Measurements from ENCODE around the gene PMM1.
"Not testable (repeated sequence)": the region's sequence is repeated elsewhere in the genome, so short reads cannot be mapped to it uniquely, and the experiment has no call there.

PMM1 gene

DNA sequence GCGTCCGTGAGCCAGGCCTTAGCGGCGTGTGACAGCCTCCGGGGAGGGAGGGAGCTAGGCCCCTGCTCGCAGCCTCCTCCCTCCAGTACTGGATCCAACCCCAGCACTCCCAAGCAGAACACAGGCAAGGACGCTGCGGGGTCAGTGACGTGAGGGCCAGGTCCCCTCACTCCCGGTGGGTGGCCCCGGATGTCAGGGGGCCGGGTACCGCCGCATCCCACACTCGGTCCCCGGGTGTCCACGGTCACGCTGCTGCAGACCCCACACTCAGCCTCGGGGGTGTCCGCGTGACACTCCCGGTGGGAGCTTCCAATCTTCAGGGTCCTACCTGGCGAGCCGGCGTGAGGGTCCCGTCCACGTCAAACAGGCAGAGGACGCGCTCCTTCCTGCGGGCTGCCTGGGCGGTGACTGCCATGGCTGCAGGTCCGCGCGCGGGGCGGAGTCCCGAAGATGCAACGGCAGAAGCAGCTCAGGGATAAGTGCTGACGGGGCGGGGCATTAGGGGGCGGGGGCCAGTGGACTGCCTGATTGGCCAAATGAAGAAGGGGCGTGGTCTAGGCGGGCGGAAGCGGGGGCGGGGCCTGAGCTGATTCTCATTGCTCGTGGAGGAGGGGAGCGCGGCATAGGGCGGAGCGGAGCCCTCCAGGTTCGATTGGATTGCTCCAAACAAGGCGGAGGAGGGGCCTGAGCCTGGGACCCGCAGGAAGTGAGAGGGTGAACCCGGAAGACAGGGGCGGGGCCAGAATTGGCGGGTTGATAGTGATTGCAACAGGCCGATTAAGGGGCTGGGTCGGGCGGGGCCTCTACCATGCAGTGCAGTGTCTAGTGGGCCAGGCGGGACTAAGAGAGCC, at the start of gene PMM1:
Gene PMM1, minus strand, starts transcription at position 450 of the 851 bp plus-strand sequence. Its CDS starts 35 bp downstream, at position 415.
- Histone ChIP-seq H3K27ac (ENCODE audit: low read depth, low read length) (peak within 1 kb of the TSS; percentile 78), H3K4me3 (ENCODE audit: low read depth, low read length) (peak within 1 kb of the TSS; percentile 89)

DNA sequence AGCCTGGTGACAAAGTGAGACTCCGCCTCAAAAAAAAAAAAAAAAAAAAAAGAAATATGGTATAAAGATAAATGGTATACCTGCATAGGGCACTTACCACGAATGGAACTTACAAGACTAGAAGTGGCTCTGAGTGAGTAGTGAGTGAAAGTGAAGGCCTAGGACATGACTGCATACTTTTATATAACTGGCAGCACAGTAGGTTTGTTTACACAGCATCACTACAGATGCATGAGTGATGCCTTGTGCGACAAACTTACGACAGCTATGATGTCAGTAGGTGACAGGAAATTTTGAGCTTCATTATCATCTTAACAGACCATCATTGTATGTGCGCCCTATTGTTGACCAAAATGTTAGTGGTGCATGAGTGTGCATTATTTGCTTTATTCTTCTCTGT, 49.1 kb upstream of the PMM1 start:
- peaks cover 96% of the 10 kb centered on the region for H3K36me3 ChIP-seq (ENCODE audit: control insufficient read depth, insufficient read depth, low read length)
- no peaks in the 10 kb centered on the region for H3K4me1 ChIP-seq (ENCODE audit: control insufficient read depth, insufficient read depth, low read length)
- H3K9ac ChIP-seq (ENCODE audit: low read depth, low read length) = no peak overlapping the region
- no peak overlapping the region for H3K27ac ChIP-seq (ENCODE audit: low read depth, low read length)
- H3K4me3 ChIP-seq (ENCODE audit: low read depth, low read length) = no peak overlapping the region
- no peaks in the 10 kb centered on the region for H3K27me3 ChIP-seq (ENCODE audit: control insufficient read depth, insufficient read depth, low read length)
- H3K9me3 ChIP-seq (ENCODE audit: control insufficient read depth, insufficient read depth, low read length) = no peaks in the 10 kb centered on the region

More for the DNA sequence above, at the start of gene PMM1:
- H3K4me1 ChIP-seq (ENCODE audit: control insufficient read depth, insufficient read depth, low read length) = peaks cover 6% of the 10 kb centered on the region
- no peaks in the 10 kb centered on the region for H3K27me3 ChIP-seq (ENCODE audit: control insufficient read depth, insufficient read depth, low read length)
- no peaks in the 10 kb centered on the region for H3K9me3 ChIP-seq (ENCODE audit: control insufficient read depth, insufficient read depth, low read length)
- H3K36me3 ChIP-seq (ENCODE audit: control insufficient read depth, insufficient read depth, low read length) = no peaks in the 10 kb centered on the region
- H3K9ac ChIP-seq (ENCODE audit: low read depth, low read length) = peak within 1 kb of the TSS; percentile 73

DNA sequence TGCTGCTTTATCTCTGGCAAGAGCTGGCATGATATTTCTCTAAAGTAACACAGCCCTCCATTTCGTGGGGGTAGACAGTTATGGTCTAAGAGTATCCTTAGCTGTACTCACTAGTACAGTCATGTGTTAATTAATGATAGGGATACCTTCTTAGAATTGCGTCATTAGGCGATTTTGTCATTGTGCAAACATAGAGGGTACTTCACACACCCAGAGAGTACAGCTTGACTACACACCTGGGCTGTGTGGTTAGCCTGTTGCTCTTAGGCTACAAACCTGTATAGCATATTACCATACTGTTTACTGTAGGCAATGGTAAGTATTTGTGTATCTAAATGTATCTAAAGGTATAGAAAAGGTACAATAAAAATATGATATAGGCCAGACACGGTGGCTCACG, 48.5 kb upstream of the PMM1 start:
- Histone ChIP-seq H3K36me3 (ENCODE audit: control insufficient read depth, insufficient read depth, low read length) (peaks cover 97% of the 10 kb centered on the region), H3K9ac (ENCODE audit: low read depth, low read length) (no peak overlapping the region), H3K9me3 (ENCODE audit: control insufficient read depth, insufficient read depth, low read length) (no peaks in the 10 kb centered on the region), H3K4me1 (ENCODE audit: control insufficient read depth, insufficient read depth, low read length) (no peaks in the 10 kb centered on the region), H3K27me3 (ENCODE audit: control insufficient read depth, insufficient read depth, low read length) (no peaks in the 10 kb centered on the region), H3K27ac (ENCODE audit: low read depth, low read length) (no peak overlapping the region), H3K4me3 (ENCODE audit: low read depth, low read length) (no peak overlapping the region)

DNA sequence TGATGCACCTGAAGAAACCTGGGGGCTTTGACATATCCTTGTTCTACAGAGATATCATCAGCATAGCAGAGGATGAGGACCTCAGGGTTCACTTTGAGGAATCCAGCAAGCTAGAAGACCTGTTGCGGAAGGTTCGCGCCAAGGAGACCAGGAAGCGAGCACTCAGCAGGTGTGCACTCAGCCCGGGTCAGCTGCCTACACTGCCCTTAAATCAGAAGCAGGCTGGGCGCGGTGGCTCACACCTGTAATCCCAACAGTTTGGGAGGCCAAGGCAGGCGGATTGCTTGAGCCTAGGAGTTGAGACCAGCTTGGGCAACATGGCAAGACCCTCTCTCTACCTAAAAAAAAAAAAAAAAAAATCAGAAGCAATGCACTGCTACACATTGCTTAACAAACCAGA, 48.0 kb upstream of the PMM1 start:
- peaks cover 95% of the 10 kb centered on the region for H3K36me3 ChIP-seq (ENCODE audit: control insufficient read depth, insufficient read depth, low read length)
- H3K9me3 ChIP-seq (ENCODE audit: control insufficient read depth, insufficient read depth, low read length); H3K9ac ChIP-seq (ENCODE audit: low read depth, low read length); H3K4me1 ChIP-seq (ENCODE audit: control insufficient read depth, insufficient read depth, low read length); H3K27ac ChIP-seq (ENCODE audit: low read depth, low read length); H3K27me3 ChIP-seq (ENCODE audit: control insufficient read depth, insufficient read depth, low read length); H3K4me3 ChIP-seq (ENCODE audit: low read depth, low read length): not testable (repeated sequence)

DNA sequence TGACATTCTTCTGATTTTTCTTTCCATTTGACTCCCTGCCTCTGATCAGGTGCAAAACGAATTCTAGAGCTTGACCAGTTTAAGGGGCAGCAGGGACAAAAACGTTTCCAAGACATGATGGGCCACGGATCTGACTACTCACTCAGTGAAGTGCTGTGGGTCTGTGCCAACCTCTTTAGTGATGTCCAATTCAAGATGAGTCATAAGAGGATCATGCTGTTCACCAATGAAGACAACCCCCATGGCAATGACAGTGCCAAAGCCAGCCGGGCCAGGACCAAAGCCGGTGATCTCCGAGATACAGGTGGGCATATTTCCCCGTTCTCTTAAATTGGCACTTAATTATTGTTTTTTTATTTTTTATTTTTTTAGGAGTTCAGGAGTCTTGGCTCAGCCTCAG, 46.8 kb upstream of the PMM1 start:
- Histone ChIP-seq H3K27me3 (ENCODE audit: control insufficient read depth, insufficient read depth, low read length) (no peaks in the 10 kb centered on the region), H3K36me3 (ENCODE audit: control insufficient read depth, insufficient read depth, low read length) (peaks cover 91% of the 10 kb centered on the region), H3K9me3 (ENCODE audit: control insufficient read depth, insufficient read depth, low read length) (no peaks in the 10 kb centered on the region), H3K27ac (ENCODE audit: low read depth, low read length) (no peak overlapping the region), H3K4me3 (ENCODE audit: low read depth, low read length) (no peak overlapping the region), H3K9ac (ENCODE audit: low read depth, low read length) (no peak overlapping the region), H3K4me1 (ENCODE audit: control insufficient read depth, insufficient read depth, low read length) (no peaks in the 10 kb centered on the region)

DNA sequence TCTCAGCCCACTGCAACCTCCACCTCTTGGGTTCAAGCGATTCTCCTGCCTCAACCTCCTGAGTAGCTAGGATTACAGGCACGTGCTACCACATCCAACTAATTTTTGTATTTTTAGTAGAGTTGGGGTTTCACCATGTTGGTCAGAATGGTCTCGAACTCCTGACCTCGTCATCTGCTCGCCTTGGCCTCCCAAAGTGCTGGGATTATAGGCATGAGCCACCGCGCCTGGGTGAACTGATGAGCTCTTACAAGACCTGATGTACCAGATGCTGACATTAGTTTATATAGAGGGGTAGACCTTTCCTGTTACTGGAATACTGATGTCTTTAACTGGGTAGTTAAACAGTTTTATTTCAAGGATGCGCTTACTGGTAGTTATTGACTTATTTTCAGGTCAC, 45.0 kb upstream of the PMM1 start:
- not testable (repeated sequence) for H3K4me1 ChIP-seq (ENCODE audit: control insufficient read depth, insufficient read depth, low read length); H3K27me3 ChIP-seq (ENCODE audit: control insufficient read depth, insufficient read depth, low read length); H3K4me3 ChIP-seq (ENCODE audit: low read depth, low read length); H3K9me3 ChIP-seq (ENCODE audit: control insufficient read depth, insufficient read depth, low read length); H3K9ac ChIP-seq (ENCODE audit: low read depth, low read length); H3K27ac ChIP-seq (ENCODE audit: low read depth, low read length)
- H3K36me3 ChIP-seq (ENCODE audit: control insufficient read depth, insufficient read depth, low read length) = peaks cover 83% of the 10 kb centered on the region

DNA sequence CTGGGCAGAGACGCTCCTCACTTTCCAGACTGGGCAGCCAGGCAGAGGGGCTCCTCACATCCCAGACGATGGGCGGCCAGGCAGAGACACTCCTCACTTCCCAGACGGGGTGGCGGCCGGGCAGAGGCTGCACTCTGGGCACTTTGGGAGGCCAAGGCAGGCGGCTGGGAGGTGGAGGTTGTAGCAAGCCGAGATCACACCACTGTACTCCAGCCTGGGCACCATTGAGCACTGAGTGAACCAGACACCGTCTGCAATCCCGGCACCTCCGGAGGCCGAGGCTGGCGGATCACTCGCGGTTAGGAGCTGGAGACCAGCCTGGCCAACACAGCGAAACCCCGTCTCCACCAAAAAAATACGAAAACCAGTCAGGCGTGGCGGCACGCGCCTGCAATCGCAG, 42.0 kb upstream of the PMM1 start:
- H3K27ac ChIP-seq (ENCODE audit: low read depth, low read length); H3K4me3 ChIP-seq (ENCODE audit: low read depth, low read length); H3K9ac ChIP-seq (ENCODE audit: low read depth, low read length); H3K27me3 ChIP-seq (ENCODE audit: control insufficient read depth, insufficient read depth, low read length); H3K9me3 ChIP-seq (ENCODE audit: control insufficient read depth, insufficient read depth, low read length); H3K4me1 ChIP-seq (ENCODE audit: control insufficient read depth, insufficient read depth, low read length): not testable (repeated sequence)
- peaks cover 84% of the 10 kb centered on the region for H3K36me3 ChIP-seq (ENCODE audit: control insufficient read depth, insufficient read depth, low read length)

DNA sequence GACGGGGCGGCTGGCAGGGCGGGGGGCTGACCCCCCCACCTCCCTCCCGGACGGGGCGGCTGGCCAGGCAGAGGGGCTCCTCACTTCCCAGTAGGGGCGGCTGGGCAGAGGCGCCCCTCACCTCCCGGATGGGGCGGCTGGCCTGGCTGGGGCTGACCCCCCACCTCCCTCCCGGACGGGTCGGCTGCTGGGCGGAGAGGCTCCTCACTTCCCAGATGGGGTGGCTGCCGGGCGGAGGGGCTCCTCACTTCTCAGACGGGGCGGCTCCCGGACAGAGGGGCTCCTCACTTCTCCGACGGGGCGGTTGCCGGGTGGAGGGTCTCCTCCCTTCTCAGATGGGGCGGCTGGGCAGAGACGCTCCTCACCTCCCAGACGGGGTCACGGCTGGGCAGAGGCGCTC, 41.5 kb upstream of the PMM1 start:
- H3K36me3 ChIP-seq (ENCODE audit: control insufficient read depth, insufficient read depth, low read length) = peaks cover 84% of the 10 kb centered on the region
- not testable (repeated sequence) for H3K9ac ChIP-seq (ENCODE audit: low read depth, low read length); H3K4me3 ChIP-seq (ENCODE audit: low read depth, low read length); H3K4me1 ChIP-seq (ENCODE audit: control insufficient read depth, insufficient read depth, low read length); H3K9me3 ChIP-seq (ENCODE audit: control insufficient read depth, insufficient read depth, low read length); H3K27me3 ChIP-seq (ENCODE audit: control insufficient read depth, insufficient read depth, low read length); H3K27ac ChIP-seq (ENCODE audit: low read depth, low read length)

DNA sequence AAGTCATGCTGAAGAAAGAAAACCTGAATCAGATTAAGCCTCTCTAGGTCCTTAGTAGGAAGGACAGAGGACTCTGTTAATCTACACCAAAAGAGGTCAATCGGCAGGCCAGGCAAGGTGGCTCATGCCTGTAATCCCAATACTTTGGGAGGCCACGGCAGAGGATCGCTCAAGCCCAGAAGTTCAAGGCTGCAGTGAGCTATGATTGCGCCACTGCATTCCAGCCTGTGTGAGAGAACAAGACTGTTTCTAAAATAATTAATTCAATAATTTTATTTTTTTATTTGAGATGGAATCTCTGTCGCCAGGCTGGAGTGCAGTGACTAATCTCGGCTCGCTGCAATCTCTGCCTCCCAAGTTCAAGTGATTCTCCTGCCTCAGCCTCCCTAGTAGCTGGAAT, 35.9 kb upstream of the PMM1 start:
- Histone ChIP-seq H3K4me3 (ENCODE audit: low read depth, low read length) (no peak overlapping the region), H3K27ac (ENCODE audit: low read depth, low read length) (no peak overlapping the region), H3K36me3 (ENCODE audit: control insufficient read depth, insufficient read depth, low read length) (peaks cover 80% of the 10 kb centered on the region), H3K4me1 (ENCODE audit: control insufficient read depth, insufficient read depth, low read length) (peaks cover 4% of the 10 kb centered on the region; the same call in 1 of the 2 replicates), H3K9ac (ENCODE audit: low read depth, low read length) (no peak overlapping the region), H3K9me3 (ENCODE audit: control insufficient read depth, insufficient read depth, low read length) (peaks cover 6% of the 10 kb centered on the region), H3K27me3 (ENCODE audit: control insufficient read depth, insufficient read depth, low read length) (no peaks in the 10 kb centered on the region)

DNA sequence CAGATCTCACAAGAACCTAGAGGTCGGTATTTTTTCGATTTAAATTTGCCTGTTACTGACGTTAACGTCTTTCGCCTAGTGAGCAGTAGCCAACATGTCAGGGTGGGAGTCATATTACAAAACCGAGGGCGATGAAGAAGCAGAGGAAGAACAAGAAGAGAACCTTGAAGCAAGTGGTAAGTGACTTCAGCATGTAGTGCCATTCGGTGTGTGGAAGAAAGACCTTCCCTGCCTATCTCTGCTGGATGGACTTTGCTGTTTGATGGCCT, 32.2 kb upstream of the PMM1 start:
- peak overlapping the region; percentile 94 for H3K4me3 ChIP-seq (ENCODE audit: low read depth, low read length)
- H3K9ac ChIP-seq (ENCODE audit: low read depth, low read length) = peak overlapping the region; percentile 98
- H3K27ac ChIP-seq (ENCODE audit: low read depth, low read length) = peak overlapping the region; percentile 99
- no peaks in the 10 kb centered on the region for H3K27me3 ChIP-seq (ENCODE audit: control insufficient read depth, insufficient read depth, low read length)
- peaks cover 11% of the 10 kb centered on the region for H3K4me1 ChIP-seq (ENCODE audit: control insufficient read depth, insufficient read depth, low read length)
- H3K36me3 ChIP-seq (ENCODE audit: control insufficient read depth, insufficient read depth, low read length) = peaks cover 44% of the 10 kb centered on the region
- no peaks in the 10 kb centered on the region for H3K9me3 ChIP-seq (ENCODE audit: control insufficient read depth, insufficient read depth, low read length)

DNA sequence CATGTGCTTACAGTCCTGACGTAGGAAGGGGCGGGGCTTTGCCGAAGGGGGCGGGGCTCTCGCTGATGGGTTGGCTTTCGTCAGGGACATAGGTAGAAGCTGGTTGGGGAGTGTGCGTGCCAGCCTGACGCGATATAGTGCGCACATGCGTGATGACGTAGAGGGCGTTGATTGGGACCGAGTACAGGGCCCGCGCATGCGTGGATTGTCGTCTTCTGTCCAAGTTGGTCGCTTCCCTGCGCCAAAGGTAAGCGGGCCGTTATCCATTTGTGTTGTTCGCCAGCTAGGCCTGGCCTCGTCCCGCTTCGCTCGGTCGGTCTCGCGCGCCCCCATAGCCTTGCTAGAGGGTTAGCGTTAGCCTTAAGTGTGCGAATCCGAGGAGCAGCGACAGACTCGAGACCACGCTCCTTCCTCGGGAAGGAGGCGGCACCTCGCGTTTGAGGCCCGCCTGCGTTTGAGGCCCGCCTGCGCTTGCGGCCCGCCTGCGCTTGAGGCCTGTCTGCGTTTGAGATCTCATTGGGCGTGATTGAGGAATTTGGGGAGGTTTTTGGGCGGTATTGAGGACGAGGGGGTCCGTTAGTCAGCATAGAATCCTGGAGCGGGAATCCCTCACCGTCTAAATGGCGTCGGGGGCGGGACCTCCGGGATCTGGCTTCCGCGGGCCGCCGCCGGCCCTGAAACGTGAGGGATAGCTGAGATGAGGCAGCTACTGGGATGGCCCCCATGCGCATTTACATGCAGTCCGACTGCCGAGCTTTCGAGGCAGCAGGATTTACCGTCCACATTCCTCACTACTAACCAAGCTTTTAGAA, 31.7 kb upstream of the PMM1 start, which contains the start of gene XRCC6:
Gene XRCC6, plus strand, starts transcription at position 197 of the 812 bp plus-strand sequence. CDS start 710 bp downstream, outside the sequence.
- peak within 1 kb of the TSS; percentile 99 for H3K27ac ChIP-seq (ENCODE audit: low read depth, low read length)
- H3K27me3 ChIP-seq (ENCODE audit: control insufficient read depth, insufficient read depth, low read length) = no peaks in the 10 kb centered on the region
- H3K4me1 ChIP-seq (ENCODE audit: control insufficient read depth, insufficient read depth, low read length) = peaks cover 11% of the 10 kb centered on the region
- H3K36me3 ChIP-seq (ENCODE audit: control insufficient read depth, insufficient read depth, low read length) = peaks cover 38% of the 10 kb centered on the region
- H3K9me3 ChIP-seq (ENCODE audit: control insufficient read depth, insufficient read depth, low read length) = no peaks in the 10 kb centered on the region
- peak within 1 kb of the TSS; percentile 94 for H3K4me3 ChIP-seq (ENCODE audit: low read depth, low read length)
- H3K9ac ChIP-seq (ENCODE audit: low read depth, low read length) = peak within 1 kb of the TSS; percentile 98
